Left ventricle myocardium inferior (tissue), 1 donor: ENCODE data around the gene LPAR2. TPM values are rescaled to one million over a fixed set of nuclear protein-coding genes. Genes with fewer than 3 reads are reported as not detected.
A peak's percentile ranks its signal among the peaks of the same experiment; 100 is the strongest.

Experiments used
- DNase-seq: peaks from one replicate; pipeline ENCODE4 v3.0.0-alpha.2; 2020
- H3K27ac ChIP-seq: fragments of 200-600 bp; replicated peaks from 2 replicates; pipeline ENCODE4 v1.8.0; 2021
- H3K27me3 ChIP-seq: fragments of 200-600 bp; 2 replicates; pipeline ENCODE4 v1.8.0; 2021; ENCODE audit warnings: low read depth
- H3K36me3 ChIP-seq: fragments of 200-600 bp; 2 replicates; pipeline ENCODE4 v1.8.0; 2021
- H3K4me1 ChIP-seq: fragments of 200-600 bp; 2 replicates; pipeline ENCODE4 v1.8.0; 2021
- H3K4me3 ChIP-seq: fragments of 200-600 bp; 2 replicates; pipeline ENCODE4 v1.8.0; 2021; ENCODE audit warnings: mild to moderate bottlenecking, moderate library complexity
- H3K9me3 ChIP-seq: fragments of 200-600 bp; replicated peaks from 2 replicates; pipeline ENCODE4 v1.8.0; 2021
- intact Hi-C: fragments of 100-400 bp; cut with micrococcal nuclease; formaldehyde crosslinking; loops from one replicate; pipeline ENCODE4 v1.11.0; 2022
- total RNA-seq: library from RNA; stranded (reverse); fragmentation: NEBNext Ultra II Directional; extraction: Animal tissue kit (Norgen Biotek cat#: 25700); gene quantifications from one replicate; pipeline ENCODE4 v1.2.1, GENCODE V29; 2021
- TF ChIP-seq, protein P1 (sequence below): fragments of 200-600 bp; IDR thresholded peaks from 2 replicates; pipeline ENCODE4 v1.8.0; 2021; ENCODE audit warnings: antibody characterized with exemption, mild to moderate bottlenecking, borderline replicate concordance
- donor health status: DM: no; HTN: yes; CAD: no; lungs with severe emphysema.

LPAR2 gene
- total RNA-seq, 1 donor from 2014 or later, result 0.88 TPM

GRCh38 chr19:19661675-19662251 is 33.7 kb upstream of the LPAR2 start:
- DNase-seq, result no peak
- Histone ChIP-seq H3K4me3 (peak overlapping the region; percentile 91), H3K9me3 (no peaks in the 10 kb centered on the region), H3K4me1 (peaks cover 29% of the 10 kb centered on the region), H3K36me3 (peaks cover 31% of the 10 kb centered on the region), H3K27ac (no peak overlapping the region), H3K27me3 (no peaks in the 10 kb centered on the region)
- TF ChIP-seq, protein P1, sequence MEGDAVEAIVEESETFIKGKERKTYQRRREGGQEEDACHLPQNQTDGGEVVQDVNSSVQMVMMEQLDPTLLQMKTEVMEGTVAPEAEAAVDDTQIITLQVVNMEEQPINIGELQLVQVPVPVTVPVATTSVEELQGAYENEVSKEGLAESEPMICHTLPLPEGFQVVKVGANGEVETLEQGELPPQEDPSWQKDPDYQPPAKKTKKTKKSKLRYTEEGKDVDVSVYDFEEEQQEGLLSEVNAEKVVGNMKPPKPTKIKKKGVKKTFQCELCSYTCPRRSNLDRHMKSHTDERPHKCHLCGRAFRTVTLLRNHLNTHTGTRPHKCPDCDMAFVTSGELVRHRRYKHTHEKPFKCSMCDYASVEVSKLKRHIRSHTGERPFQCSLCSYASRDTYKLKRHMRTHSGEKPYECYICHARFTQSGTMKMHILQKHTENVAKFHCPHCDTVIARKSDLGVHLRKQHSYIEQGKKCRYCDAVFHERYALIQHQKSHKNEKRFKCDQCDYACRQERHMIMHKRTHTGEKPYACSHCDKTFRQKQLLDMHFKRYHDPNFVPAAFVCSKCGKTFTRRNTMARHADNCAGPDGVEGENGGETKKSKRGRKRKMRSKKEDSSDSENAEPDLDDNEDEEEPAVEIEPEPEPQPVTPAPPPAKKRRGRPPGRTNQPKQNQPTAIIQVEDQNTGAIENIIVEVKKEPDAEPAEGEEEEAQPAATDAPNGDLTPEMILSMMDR, result no peak
- intact Hi-C loops, result no loop called here

DNA sequence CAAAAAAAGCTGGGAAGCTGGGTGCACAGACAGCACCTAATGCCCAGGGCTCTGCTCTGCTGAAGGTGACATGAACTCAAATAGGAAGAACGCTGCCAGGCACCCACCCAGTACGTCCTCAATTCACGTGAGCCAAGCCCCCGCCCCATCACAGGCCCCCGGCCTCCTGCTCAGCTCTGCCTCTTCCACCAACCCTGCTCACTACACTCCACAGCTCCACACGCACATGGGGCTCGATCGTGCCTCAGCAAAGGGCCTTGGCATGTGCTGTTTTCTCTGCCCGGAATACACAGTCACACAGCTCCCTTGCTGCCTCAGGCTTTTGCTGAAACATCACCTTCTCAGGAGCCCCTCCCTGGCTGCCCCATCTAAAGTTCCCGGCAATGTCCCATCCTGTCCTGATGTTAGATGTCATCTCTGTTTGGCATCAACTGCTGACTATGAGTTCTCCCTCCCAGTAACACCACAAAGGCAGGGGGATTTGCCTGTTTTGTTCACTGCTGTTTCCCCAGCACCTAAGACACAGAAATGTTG is 33.2 kb upstream of the LPAR2 start:
- Histone ChIP-seq H3K4me3 (no peak overlapping the region), H3K9me3 (no peaks in the 10 kb centered on the region), H3K36me3 (peaks cover 37% of the 10 kb centered on the region), H3K4me1 (peaks cover 29% of the 10 kb centered on the region), H3K27me3 (no peaks in the 10 kb centered on the region), H3K27ac (no peak overlapping the region)
- TF ChIP-seq, protein P1, result no peak
- intact Hi-C loops, result no loop called here
- no peak for DNase-seq

DNA sequence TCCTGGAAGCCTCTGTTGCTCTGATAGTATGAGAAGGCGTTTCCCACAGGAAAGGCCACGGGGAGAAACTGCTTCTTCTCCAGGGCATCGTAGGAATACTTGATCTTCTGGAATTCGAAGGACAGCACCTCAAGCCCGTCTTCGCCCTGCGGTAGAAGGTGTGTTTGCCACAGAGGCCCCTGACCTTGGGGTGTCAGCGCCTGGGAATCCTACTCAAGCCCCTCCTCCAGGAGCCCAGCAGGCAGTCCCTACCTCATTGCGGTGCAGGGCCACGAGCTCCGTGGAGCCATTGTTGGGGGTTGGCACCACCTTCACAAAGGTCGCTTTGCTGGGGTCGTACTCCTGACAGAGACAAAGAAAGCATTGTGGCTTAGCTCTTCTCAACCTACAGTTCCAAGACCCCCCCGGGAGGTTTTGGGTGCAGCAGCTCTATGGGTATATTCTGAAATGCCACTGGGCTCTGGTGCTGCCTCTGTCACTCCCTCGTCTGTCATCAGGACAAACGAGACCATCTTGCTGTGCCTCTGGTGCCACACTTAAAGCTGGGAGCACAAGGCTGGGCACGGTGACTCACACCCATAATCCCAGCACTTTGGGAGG is 31.7 kb upstream of the LPAR2 start:
- intact Hi-C loops, result no loop called here
- Histone ChIP-seq H3K9me3 (no peaks in the 10 kb centered on the region), H3K27me3 (no peaks in the 10 kb centered on the region), H3K36me3 (peaks cover 51% of the 10 kb centered on the region), H3K4me1 (peaks cover 29% of the 10 kb centered on the region), H3K27ac (no peak overlapping the region), H3K4me3 (no peak overlapping the region)
- DNase-seq, result no peak
- TF ChIP-seq, protein P1, result no peak

DNA sequence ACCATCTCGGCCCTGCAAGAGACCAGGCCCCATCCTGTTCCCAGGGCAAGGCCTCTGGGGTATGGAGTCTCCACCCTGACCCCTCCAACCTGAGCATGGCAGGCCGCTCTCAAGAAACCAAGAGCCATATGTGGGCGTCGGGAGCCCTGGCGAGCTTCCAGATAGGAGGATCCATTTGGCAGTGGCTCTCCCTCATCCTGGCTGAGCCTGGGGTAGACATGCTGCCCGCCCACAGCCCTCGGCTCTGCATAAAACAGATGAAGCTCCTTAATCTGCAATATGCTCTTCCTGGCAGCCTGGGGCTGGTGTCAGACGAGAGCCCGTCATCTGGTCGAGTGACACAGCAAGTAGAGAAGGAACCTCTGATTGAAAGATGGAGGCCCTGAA is 29.4 kb upstream of the LPAR2 start:
- intact Hi-C loops, result no loop called here

DNA sequence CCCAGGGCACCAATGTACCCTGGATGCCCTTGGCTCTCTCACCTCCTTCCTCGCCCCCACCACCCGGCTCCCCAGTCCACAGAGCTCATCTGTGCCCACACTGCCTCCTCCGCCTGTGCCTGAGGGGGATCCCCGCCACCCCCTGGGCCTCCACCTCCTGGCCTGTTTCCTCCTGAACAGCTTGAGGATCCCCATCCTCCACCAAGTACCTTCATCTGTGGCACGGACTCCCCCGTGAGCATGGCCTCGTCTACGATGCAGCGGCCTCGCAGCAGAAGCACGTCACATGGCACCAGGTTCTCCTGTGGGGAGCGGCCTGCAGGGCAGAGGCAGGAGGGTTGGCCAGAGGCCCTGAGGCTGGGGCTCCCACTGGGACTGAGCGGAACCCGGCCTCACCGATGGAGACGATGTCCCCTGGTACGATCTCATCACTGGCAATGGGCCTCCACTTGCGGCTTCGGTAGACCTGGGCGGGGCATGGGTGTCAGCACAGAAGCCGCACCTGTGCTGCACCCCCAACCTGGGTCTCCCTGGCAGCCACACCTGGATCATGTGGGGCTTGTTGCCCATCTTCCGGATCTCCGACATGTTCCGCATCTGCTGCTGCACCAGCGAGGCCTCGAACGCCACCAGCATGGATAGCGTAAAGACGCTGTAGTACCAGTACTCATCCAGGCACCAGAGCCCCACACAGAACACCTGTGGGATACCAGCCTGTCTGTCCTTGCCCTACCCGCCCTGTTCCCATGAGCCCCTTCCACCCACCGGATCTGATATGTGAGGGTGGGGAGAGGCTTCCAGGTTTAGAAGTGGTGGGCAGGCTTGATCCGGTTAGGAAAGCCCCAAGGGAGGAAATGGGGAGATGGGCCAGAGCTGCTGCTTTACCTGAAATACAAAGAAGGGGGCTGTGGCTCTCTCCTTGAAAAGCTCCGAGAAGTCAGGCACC is 28.7 kb upstream of the LPAR2 start:
- TF ChIP-seq, protein P1, result no peak
- H3K9me3 ChIP-seq, result no peaks in the 10 kb centered on the region
- no peak overlapping the region for H3K27ac ChIP-seq
- no peak overlapping the region for H3K4me3 ChIP-seq
- no peak for DNase-seq
- intact Hi-C loops, result no loop called here
- peaks cover 81% of the 10 kb centered on the region for H3K36me3 ChIP-seq
- no peaks in the 10 kb centered on the region for H3K27me3 ChIP-seq
- H3K4me1 ChIP-seq, result peaks cover 9% of the 10 kb centered on the region

More for the DNA sequence above, 29.4 kb upstream of the LPAR2 start:
- H3K9me3 ChIP-seq, result no peaks in the 10 kb centered on the region
- no peak for DNase-seq
- peaks cover 14% of the 10 kb centered on the region for H3K4me1 ChIP-seq
- TF ChIP-seq, protein P1, result no peak
- no peaks in the 10 kb centered on the region for H3K27me3 ChIP-seq
- no peak overlapping the region for H3K4me3 ChIP-seq
- no peak overlapping the region for H3K27ac ChIP-seq
- peaks cover 75% of the 10 kb centered on the region for H3K36me3 ChIP-seq
